GM12878 (cell line): ENCODE results near the gene CCDC137. TPM values are rescaled to one million over a fixed set of nuclear protein-coding genes. Genes with fewer than 3 reads are reported as not detected.

Source experiments
- CEBPZ ChIP-seq: fragments of 150-350 bp; IDR thresholded peaks from 2 replicates; pipeline ENCODE4 v1.6.1; 2016; ENCODE audit warnings: low read depth, low read length
- ELK1 ChIP-seq: IDR thresholded peaks from 2 replicates; pipeline ENCODE4 v1.6.1; 2012; ENCODE audit warnings: low read depth, low read length, improper control_type of control experiment
- HCFC1 ChIP-seq: fragments of 150-350 bp; IDR thresholded peaks from 2 replicates; pipeline ENCODE4 v1.6.1; 2014; ENCODE audit warnings: low read length
- HDAC2 ChIP-seq: fragments of 200-600 bp; sonication (generic); IDR thresholded peaks from 2 replicates; pipeline ENCODE4 v1.6.1; 2017
- JUND ChIP-seq: IDR thresholded peaks from 2 replicates; pipeline ENCODE4 v1.6.1; 2012; ENCODE audit warnings: low read depth, mild to moderate bottlenecking, low read length, improper control_type of control experiment, moderate library complexity
- MYB ChIP-seq: fragments of 150-350 bp; IDR thresholded peaks from 2 replicates; pipeline ENCODE4 v1.6.1; 2014; ENCODE audit warnings: mild to moderate bottlenecking, low read depth, low read length, borderline replicate concordance
- RB1 ChIP-seq: fragments of 450-650 bp; formaldehyde crosslinking; IDR thresholded peaks from 2 replicates; pipeline ENCODE4 v1.6.1; 2017; ENCODE audit warnings: mild to moderate bottlenecking, borderline replicate concordance
- SIX5 ChIP-seq: IDR thresholded peaks from 2 replicates; pipeline ENCODE4 v1.6.1; 2011; ENCODE audit warnings: mild to moderate bottlenecking, low read depth, low read length, moderate library complexity; ENCODE audit not compliant: severe bottlenecking
- SMAD5 ChIP-seq: IDR thresholded peaks from 2 replicates; pipeline ENCODE4 v1.6.1; 2016; ENCODE audit warnings: antibody characterized with exemption, low read depth
- SRF ChIP-seq, 2 experiments: IDR thresholded peaks; 2 replicates each; pipeline ENCODE4 v1.6.1; 2011; ENCODE audit warnings: low read depth in 2 of 2, low read length in 2 of 2, mild to moderate bottlenecking in 1 of 2, moderate library complexity in 1 of 2
- TCF12 ChIP-seq: IDR thresholded peaks from 2 replicates; pipeline ENCODE4 v1.6.1; 2011; ENCODE audit warnings: low read depth, mild to moderate bottlenecking, low read length
- USF1 ChIP-seq: IDR thresholded peaks from 2 replicates; pipeline ENCODE4 v1.6.1; 2011; ENCODE audit warnings: borderline replicate concordance, low read depth, mild to moderate bottlenecking, moderate library complexity, mixed read lengths, low read length; ENCODE audit not compliant: insufficient read depth; ENCODE audit errors: extremely low read length
- YY1 ChIP-seq: IDR thresholded peaks from 2 replicates; pipeline ENCODE4 v1.6.1; 2011; ENCODE audit warnings: low read depth, mild to moderate bottlenecking, low read length
- ZSCAN29 ChIP-seq: fragments of 450-650 bp; IDR thresholded peaks from 2 replicates; pipeline ENCODE4 v1.6.1; 2017; ENCODE audit warnings: mild to moderate bottlenecking, moderate library complexity
- polyA plus RNA-seq, 11 experiments: library from polyadenylated mRNA; depleted of rRNA in 4 of 11; unstranded in 6 of 11; stranded (reverse) in 5 of 11; fragments of >200 nt; fragmentation: Nextera tagmentation in 4 of 11; fragmentation: Illumina TruSeq in 1 of 11; extraction: Ambion mirVana in 4 of 11; extraction: Trizol in 1 of 11; gene quantifications; 1 replicate in 1 of 11; 2 replicates in 10 of 11; pipeline versions ENCODE4 v1.2.1 to v1.2.3, GENCODE V29; 2011 to 2016; ENCODE audit warnings: inconsistent platforms in 2 of 11, missing spikeins in 2 of 11, low read depth in 1 of 11
- total RNA-seq, 4 experiments: library from RNA; depleted of rRNA in 3 of 4; stranded (reverse); fragments of >200 nt in 3 of 4; fragmentation: Illumina TruSeq in 1 of 4; extraction: Trizol in 1 of 4; gene quantifications; 2 replicates each; pipeline versions ENCODE4 v1.2.1 to v1.2.3, GENCODE V29; 2013 to 2021
- TF ChIP-seq, protein P1 (sequence below): fragments of 450-650 bp; IDR thresholded peaks from 2 replicates; pipeline ENCODE4 v1.6.1; 2017; ENCODE audit warnings: antibody characterized with exemption, mild to moderate bottlenecking, moderate library complexity
- TF ChIP-seq, protein P2 (sequence below): IDR thresholded peaks from 2 replicates; pipeline ENCODE4 v1.6.1; 2012; ENCODE audit warnings: low read length, inconsistent platforms
- TF ChIP-seq, protein P3 (sequence below): fragments of 150-350 bp; IDR thresholded peaks from 2 replicates; pipeline ENCODE4 v1.6.1; 2014; ENCODE audit warnings: mild to moderate bottlenecking, low read depth, low read length

CCDC137 gene
- total and polyA plus RNA-seq, 10 of the 15 experiments (the other 5 are each of a cell fraction or from before 2014, with no cell fraction given), result 2.2 to 45.4 (median 22.1) TPM

DNA sequence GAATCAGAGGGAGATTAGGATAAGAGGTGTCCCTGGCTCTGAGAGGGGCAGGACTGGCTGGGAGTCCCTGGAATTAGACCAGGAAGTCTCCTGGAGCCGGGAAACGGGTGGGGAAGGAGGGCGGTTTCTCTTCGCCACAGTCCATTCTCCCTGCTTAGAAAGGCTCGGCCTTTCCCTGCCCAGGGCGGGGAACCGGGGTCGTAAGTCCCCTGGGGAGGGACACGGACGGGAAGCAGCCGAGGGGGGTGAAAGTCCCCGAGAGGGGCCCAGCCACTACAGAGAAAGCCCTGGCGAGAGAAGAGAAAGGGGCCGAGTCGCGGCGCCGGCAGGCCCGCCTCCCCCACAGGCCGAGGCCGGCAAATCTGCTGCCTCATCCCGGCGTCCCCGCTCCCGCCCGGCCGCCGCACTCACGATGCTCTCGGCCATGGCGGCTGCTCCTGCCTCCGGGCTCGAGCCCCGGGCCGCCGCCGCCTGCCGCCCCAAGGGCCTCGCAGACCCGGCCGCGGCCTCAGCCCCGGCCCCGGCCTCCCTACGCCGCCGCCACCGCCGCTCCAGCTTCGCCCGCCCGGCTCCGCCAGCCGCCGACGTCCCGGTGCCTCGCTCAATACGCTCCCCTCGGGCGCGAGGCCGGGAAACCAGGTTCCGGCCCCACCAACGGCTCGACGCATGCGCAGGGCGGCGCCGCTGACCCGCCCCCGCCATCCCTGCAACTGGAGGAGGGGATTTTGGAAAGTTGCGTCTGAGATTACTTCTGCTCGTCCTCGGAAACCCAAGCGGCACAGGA lies 29.8 kb upstream of the CCDC137 start, which contains the start of the genes NPLOC4 and TSPAN10 (continued):
- TF ChIP-seq SMAD5 (peak; percentile 56; the same call in 1 of the 2 replicates), RB1 (peak; percentile 97; the same call in 1 of the 2 replicates), JUND (no peak), HCFC1 (peak; percentile 81), SRF (IDR thresholded peaks at IDR 0.05; ENCODE audit: low read depth in 2 of 2, low read length in 2 of 2) (peak in 1 of 2 experiments; percentile 82; a peak in 2 of 4 replicates), SIX5 (peak; percentile 65), ZSCAN29 (peak; percentile 81; the same call in 1 of the 2 replicates), ELK1 (no peak), CEBPZ (no peak), MYB (no peak), TCF12 (peak; percentile 55; the same call in 1 of the 2 replicates), USF1 (no peak), HDAC2 (no peak), YY1 (peak; percentile 91)
- TF ChIP-seq, protein P1, sequence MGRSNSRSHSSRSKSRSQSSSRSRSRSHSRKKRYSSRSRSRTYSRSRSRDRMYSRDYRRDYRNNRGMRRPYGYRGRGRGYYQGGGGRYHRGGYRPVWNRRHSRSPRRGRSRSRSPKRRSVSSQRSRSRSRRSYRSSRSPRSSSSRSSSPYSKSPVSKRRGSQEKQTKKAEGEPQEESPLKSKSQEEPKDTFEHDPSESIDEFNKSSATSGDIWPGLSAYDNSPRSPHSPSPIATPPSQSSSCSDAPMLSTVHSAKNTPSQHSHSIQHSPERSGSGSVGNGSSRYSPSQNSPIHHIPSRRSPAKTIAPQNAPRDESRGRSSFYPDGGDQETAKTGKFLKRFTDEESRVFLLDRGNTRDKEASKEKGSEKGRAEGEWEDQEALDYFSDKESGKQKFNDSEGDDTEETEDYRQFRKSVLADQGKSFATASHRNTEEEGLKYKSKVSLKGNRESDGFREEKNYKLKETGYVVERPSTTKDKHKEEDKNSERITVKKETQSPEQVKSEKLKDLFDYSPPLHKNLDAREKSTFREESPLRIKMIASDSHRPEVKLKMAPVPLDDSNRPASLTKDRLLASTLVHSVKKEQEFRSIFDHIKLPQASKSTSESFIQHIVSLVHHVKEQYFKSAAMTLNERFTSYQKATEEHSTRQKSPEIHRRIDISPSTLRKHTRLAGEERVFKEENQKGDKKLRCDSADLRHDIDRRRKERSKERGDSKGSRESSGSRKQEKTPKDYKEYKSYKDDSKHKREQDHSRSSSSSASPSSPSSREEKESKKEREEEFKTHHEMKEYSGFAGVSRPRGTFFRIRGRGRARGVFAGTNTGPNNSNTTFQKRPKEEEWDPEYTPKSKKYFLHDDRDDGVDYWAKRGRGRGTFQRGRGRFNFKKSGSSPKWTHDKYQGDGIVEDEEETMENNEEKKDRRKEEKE, result 0 out of 2 replicates have a peak, but pooled peaks have one; percentile 57
- TF ChIP-seq, protein P2, sequence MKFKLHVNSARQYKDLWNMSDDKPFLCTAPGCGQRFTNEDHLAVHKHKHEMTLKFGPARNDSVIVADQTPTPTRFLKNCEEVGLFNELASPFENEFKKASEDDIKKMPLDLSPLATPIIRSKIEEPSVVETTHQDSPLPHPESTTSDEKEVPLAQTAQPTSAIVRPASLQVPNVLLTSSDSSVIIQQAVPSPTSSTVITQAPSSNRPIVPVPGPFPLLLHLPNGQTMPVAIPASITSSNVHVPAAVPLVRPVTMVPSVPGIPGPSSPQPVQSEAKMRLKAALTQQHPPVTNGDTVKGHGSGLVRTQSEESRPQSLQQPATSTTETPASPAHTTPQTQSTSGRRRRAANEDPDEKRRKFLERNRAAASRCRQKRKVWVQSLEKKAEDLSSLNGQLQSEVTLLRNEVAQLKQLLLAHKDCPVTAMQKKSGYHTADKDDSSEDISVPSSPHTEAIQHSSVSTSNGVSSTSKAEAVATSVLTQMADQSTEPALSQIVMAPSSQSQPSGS, result no peak
- TF ChIP-seq, protein P3, sequence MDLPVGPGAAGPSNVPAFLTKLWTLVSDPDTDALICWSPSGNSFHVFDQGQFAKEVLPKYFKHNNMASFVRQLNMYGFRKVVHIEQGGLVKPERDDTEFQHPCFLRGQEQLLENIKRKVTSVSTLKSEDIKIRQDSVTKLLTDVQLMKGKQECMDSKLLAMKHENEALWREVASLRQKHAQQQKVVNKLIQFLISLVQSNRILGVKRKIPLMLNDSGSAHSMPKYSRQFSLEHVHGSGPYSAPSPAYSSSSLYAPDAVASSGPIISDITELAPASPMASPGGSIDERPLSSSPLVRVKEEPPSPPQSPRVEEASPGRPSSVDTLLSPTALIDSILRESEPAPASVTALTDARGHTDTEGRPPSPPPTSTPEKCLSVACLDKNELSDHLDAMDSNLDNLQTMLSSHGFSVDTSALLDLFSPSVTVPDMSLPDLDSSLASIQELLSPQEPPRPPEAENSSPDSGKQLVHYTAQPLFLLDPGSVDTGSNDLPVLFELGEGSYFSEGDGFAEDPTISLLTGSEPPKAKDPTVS, result no peak
